HAP-1 (cell line): Measurements from ENCODE around the gene MACF1.

ENCODE experiments used
- DNase-seq, 2 experiments: peaks; one replicate each; pipeline ENCODE4 v3.0.0-alpha.2; 2016 to 2020; ENCODE audit warnings: low spot score in 2 of 2
- H3K27me3 ChIP-seq: fragments of 250-450 bp; sonication (Bioruptor Pico); 2 replicates; pipeline ENCODE4 v1.5.1; 2020; ENCODE audit warnings: low read depth, mild to moderate bottlenecking, moderate library complexity
- H3K36me3 ChIP-seq: fragments of 250-450 bp; sonication (Bioruptor Pico); replicated peaks from 2 replicates; pipeline ENCODE4 v1.5.1; 2020; ENCODE audit warnings: mild to moderate bottlenecking
- H3K4me1 ChIP-seq: fragments of 250-450 bp; sonication (Bioruptor Pico); 2 replicates; pipeline ENCODE4 v1.5.1; 2020; ENCODE audit warnings: mild to moderate bottlenecking
- H3K4me3 ChIP-seq: fragments of 250-450 bp; sonication (Bioruptor Pico); 2 replicates; pipeline ENCODE4 v1.5.1; 2020; ENCODE audit warnings: mild to moderate bottlenecking, moderate library complexity
- H3K9me3 ChIP-seq: fragments of 250-450 bp; sonication (Bioruptor Pico); 2 replicates; pipeline ENCODE4 v1.5.1; 2020; ENCODE audit warnings: mild to moderate bottlenecking, moderate library complexity
- in situ Hi-C: fragments of 300-500 bp; cut with MboI; formaldehyde crosslinking; loops from 3 replicates; pipeline ENCODE4 v1.14.3; 2020; ENCODE audit warnings: low sequenced_read_pairs, inconsistent platforms, mixed read lengths

Gene MACF1

DNA sequence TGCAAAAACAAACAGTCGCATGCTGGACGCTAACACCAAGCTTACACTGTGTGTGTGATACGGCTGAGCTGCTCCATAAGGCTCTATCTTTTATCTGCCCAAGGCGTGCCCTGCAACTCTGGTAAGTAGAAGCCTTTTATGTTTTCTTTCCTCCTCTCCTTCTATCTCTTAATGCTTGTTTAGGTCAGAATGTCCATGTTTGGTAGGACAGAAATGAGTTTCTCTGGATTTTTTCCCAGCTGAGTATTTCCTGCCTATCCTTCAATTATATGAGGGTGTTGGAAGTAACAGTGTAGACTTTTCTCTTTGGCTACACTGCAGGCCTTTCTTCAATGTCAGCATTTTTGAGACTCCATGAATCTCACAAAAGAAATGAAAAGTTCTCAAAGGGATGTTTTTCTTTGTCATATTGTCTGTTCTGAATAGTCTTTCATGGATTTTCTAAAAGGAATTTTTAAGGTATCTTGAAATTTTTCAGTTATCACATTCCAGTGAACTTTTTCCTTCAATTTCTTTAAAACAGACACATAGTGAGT lies 124.2 kb downstream of the MACF1 start:
- no peaks in the 10 kb centered on the region; the same call in 1 of the 2 replicates for H3K36me3 ChIP-seq
- no peaks in the 10 kb centered on the region for H3K4me1 ChIP-seq
- H3K9me3 ChIP-seq = no peaks in the 10 kb centered on the region
- no peak overlapping the region for H3K4me3 ChIP-seq
- H3K27me3 ChIP-seq = no peaks in the 10 kb centered on the region
- in situ Hi-C loops = no loop called here
- DNase-seq = no peak

DNA sequence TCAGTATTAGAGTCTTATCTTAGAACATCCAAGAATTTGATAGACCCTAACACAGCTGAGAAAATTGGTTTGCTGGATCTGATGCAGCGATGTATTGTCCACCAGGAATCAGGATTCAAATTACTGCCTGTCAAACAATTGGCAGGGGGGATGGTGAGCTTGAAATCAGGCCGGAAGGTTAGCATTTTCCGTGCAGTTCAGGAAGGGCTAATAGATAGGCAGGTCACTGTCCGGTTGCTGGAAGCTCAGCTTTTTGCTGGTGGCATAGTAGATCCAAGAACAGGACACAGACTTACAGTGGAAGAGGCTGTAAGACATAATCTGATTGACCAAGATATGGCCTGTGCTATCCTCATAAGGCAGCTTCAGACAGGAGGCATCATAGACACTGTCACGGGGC lies 127.2 kb downstream of the MACF1 start:
- DNase-seq = no peak
- Histone ChIP-seq H3K36me3 (no peaks in the 10 kb centered on the region; the same call in 1 of the 2 replicates), H3K4me1 (no peaks in the 10 kb centered on the region), H3K9me3 (no peaks in the 10 kb centered on the region), H3K4me3 (no peak overlapping the region), H3K27me3 (no peaks in the 10 kb centered on the region)
- in situ Hi-C loops = no loop called here

- Histone ChIP-seq H3K4me3 (no peak overlapping the region), H3K4me1 (no peaks in the 10 kb centered on the region), H3K9me3 (no peaks in the 10 kb centered on the region), H3K27me3 (no peaks in the 10 kb centered on the region), H3K36me3 (no peaks in the 10 kb centered on the region; the same call in 1 of the 2 replicates)
- no peak for DNase-seq
- in situ Hi-C loops = no loop called here
Observed at GRCh38 chr1:39332291-39332690, 127.8 kb downstream of the MACF1 start.

- no peaks in the 10 kb centered on the region for H3K9me3 ChIP-seq
- in situ Hi-C loops = no loop called here
- no peaks in the 10 kb centered on the region for H3K36me3 ChIP-seq
- no peak for DNase-seq
- no peaks in the 10 kb centered on the region for H3K4me1 ChIP-seq
- H3K4me3 ChIP-seq = no peak overlapping the region
- no peaks in the 10 kb centered on the region for H3K27me3 ChIP-seq
Observed at GRCh38 chr1:39332828-39333227, 128.3 kb downstream of the MACF1 start.

DNA sequence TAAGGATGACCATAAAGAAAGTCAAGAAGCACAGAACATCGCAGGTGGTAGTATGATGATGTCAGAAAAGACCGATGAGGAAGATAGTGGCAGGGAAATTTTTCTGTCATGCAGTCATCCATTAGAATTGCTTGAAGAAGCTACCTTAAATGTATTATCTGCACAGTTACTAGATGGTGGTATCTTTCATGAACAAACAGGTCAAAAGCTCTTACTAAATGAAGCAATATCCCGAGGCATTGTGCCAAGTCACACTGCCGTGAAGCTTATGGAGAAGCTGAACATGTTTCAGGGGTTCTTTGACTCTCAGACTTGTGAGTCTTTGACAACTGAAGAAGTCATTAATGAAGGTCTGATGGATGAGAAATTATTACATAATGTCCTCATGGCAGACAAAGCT lies 128.8 kb downstream of the MACF1 start:
- DNase-seq = no peak
- Histone ChIP-seq H3K4me3 (no peak overlapping the region), H3K27me3 (no peaks in the 10 kb centered on the region), H3K36me3 (no peaks in the 10 kb centered on the region), H3K9me3 (no peaks in the 10 kb centered on the region), H3K4me1 (no peaks in the 10 kb centered on the region)
- in situ Hi-C loops = no loop called here

GRCh38 chr1:39335216-39335615 lies 130.7 kb downstream of the MACF1 start:
- no peaks in the 10 kb centered on the region; the same call in 1 of the 2 replicates for H3K36me3 ChIP-seq
- H3K4me3 ChIP-seq = no peak overlapping the region
- no peaks in the 10 kb centered on the region for H3K27me3 ChIP-seq
- H3K4me1 ChIP-seq = no peaks in the 10 kb centered on the region
- DNase-seq = no peak
- H3K9me3 ChIP-seq = no peaks in the 10 kb centered on the region
- in situ Hi-C loops = no loop called here

DNA sequence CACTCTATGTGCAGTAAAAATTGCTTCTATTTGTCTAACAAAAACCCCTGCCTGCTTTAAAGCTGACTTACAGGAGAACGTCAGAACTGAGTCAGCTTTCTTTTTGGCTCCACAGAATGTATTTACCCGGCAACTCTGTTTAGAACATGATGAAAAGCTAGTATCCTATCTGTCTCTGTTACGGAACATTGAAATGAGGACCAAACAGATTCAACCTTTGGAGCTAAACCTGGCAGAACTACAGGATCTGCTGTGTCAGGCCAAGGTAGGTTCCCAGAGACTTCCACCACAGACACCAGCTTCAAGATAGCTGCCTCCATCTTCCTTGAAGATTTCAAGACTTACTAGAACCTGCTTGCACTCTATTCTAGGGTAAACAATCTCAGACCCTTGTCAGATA lies 132.6 kb downstream of the MACF1 start:
- DNase-seq = no peak
- in situ Hi-C loops = no loop called here
- Histone ChIP-seq H3K4me3 (no peak overlapping the region), H3K4me1 (no peaks in the 10 kb centered on the region), H3K9me3 (no peaks in the 10 kb centered on the region), H3K36me3 (no peaks in the 10 kb centered on the region; the same call in 1 of the 2 replicates), H3K27me3 (no peaks in the 10 kb centered on the region)

GRCh38 chr1:39342776-39343175 lies 138.3 kb downstream of the MACF1 start:
- no peak for DNase-seq
- Histone ChIP-seq H3K4me3 (no peak overlapping the region), H3K27me3 (no peaks in the 10 kb centered on the region), H3K4me1 (no peaks in the 10 kb centered on the region), H3K36me3 (no peaks in the 10 kb centered on the region; the same call in 1 of the 2 replicates), H3K9me3 (no peaks in the 10 kb centered on the region)
- in situ Hi-C loops = no loop called here

DNA sequence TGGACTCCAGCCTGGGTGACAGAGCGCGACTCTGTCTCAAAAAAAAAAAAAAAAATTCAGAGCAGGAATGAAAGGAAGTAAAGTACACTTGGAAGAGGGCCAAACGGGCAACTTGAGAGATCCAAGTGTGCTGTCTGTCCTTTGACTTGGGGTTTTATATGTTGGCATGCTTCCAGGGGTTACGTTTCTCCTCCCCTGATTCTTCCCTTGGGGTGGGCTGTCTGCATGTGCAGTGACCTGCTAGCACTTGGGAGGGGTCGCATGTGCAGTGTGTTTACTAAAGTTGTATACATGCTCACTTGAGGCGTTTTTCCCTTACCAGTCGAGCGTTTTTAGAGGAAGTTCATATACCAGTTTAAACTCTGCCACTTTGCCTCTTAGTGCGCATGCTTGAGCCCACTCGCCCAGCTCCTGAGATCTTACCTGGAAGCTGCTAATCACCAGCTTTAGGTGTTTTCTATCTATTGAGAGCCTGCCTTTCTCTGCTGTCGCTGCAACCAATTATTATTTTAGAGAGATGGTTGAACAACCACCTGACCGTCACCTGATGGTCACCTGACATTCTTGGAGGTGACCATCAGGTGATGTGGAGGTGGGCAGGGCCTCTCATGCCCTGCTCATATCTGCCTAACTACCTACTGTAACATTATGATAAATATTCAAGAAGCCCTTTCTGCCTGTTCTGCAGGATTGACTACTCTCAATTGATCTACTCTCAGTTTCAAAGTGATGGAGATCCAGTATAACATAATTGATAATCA lies 140.1 kb downstream of the MACF1 start:
- Histone ChIP-seq H3K36me3 (peaks cover 2% of the 10 kb centered on the region), H3K4me3 (no peak overlapping the region)
- in situ Hi-C loops = no loop called here

DNA sequence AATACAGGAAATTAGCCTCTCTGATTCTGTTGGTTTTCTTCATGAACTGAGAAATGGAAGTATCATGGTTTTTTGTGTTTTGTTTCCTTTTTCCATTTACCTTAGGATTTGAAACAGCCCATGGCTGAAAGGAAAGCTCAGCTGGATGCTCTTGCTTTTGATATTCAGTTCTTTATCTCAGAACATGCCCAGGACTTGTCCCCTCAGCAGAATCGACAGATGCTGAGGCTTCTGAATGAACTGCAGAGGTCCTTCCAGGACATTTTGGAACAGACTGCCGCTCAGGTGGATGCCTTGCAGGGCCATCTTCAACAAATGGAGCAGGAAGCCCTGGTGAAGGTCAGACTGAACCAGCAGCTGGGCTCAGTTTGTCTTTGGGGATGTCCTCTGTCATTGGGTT lies 142.4 kb downstream of the MACF1 start:
- Histone ChIP-seq H3K4me1 (no peaks in the 10 kb centered on the region), H3K9me3 (no peaks in the 10 kb centered on the region), H3K27me3 (no peaks in the 10 kb centered on the region), H3K36me3 (peaks cover 2% of the 10 kb centered on the region; the same call in 1 of the 2 replicates), H3K4me3 (no peak overlapping the region)
- DNase-seq = no peak
- in situ Hi-C loops = no loop called here

More for the DNA sequence above, 140.1 kb downstream of the MACF1 start:
- no peaks in the 10 kb centered on the region for H3K27me3 ChIP-seq
- DNase-seq = no peak
- H3K4me1 ChIP-seq = no peaks in the 10 kb centered on the region
- H3K9me3 ChIP-seq = no peaks in the 10 kb centered on the region

DNA sequence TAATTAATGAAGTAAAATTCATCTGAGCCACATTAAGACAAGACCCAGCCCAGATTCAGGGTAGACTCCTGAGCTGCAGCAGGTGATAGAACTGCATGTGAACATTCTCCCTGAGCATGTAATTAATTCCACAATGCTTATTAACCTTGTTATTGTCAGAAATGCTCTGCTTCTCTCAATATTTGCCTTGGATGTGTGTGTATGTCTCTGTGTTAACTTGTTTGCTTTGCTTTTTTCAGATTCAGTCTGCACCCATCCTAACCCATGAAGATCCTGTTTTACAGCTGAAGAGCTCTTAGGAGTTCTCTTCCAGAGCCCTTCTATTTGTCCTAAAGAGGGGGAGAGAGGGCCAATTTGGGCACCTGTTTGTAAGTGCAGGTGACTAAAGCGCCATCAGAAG lies 143.8 kb downstream of the MACF1 start:
- H3K9me3 ChIP-seq = no peaks in the 10 kb centered on the region
- H3K36me3 ChIP-seq = peaks cover 2% of the 10 kb centered on the region; the same call in 1 of the 2 replicates
- H3K4me3 ChIP-seq = no peak overlapping the region
- DNase-seq = no peak
- no peaks in the 10 kb centered on the region for H3K27me3 ChIP-seq
- no peaks in the 10 kb centered on the region for H3K4me1 ChIP-seq
- in situ Hi-C loops = no loop called here

GRCh38 chr1:39352881-39353280 lies 148.4 kb downstream of the MACF1 start:
- no peaks in the 10 kb centered on the region for H3K9me3 ChIP-seq
- peaks cover 2% of the 10 kb centered on the region; the same call in 1 of the 2 replicates for H3K36me3 ChIP-seq
- DNase-seq = no peak
- no peaks in the 10 kb centered on the region for H3K27me3 ChIP-seq
- no peak overlapping the region for H3K4me3 ChIP-seq
- no peaks in the 10 kb centered on the region for H3K4me1 ChIP-seq
- in situ Hi-C loops = no loop called here

DNA sequence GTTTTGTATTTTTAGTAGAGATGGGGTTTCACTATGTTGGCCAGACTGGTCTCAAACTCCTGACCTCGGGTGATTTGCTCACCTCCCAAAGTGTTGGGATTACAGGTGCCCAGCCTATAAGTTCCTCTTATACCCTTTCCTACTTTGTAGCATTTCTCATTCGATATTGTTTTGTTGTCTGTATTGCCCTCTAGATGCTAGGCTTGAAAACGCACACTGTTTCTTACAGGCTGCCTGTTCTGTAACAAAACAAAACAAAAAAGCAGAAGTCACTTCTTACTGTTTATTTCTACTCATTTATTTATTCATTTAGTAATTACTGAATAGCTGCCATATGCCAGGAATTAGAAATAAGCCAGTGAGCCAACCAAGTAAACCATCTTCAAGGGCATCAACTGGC lies 150.1 kb downstream of the MACF1 start:
- H3K4me1 ChIP-seq = no peaks in the 10 kb centered on the region
- no peaks in the 10 kb centered on the region for H3K27me3 ChIP-seq
- no peak for DNase-seq
- peaks cover under 1% of the 10 kb centered on the region; the same call in 1 of the 2 replicates for H3K36me3 ChIP-seq
- H3K4me3 ChIP-seq = no peak overlapping the region
- H3K9me3 ChIP-seq = no peaks in the 10 kb centered on the region
- in situ Hi-C loops = no loop called here

- in situ Hi-C loops = no loop called here
- H3K9me3 ChIP-seq = no peaks in the 10 kb centered on the region
- no peaks in the 10 kb centered on the region for H3K27me3 ChIP-seq
- no peak for DNase-seq
- no peak overlapping the region for H3K4me3 ChIP-seq
- no peaks in the 10 kb centered on the region for H3K4me1 ChIP-seq
- no peaks in the 10 kb centered on the region; the same call in 1 of the 2 replicates for H3K36me3 ChIP-seq
Observed at GRCh38 chr1:39358491-39358890, 154.0 kb downstream of the MACF1 start.
